Peyer's patch (tissue), 4 donors: ENCODE data around the gene VWA7. TPM values are rescaled to one million over a fixed set of nuclear protein-coding genes. Genes with fewer than 3 reads are reported as not detected.

Experiments used
- DNase-seq, 3 donors: peaks; one replicate each; pipeline ENCODE4 v3.0.0-alpha.2; 2017 to 2019
- H3K27ac ChIP-seq, 4 donors: fragments of 200-600 bp; sonication (generic); one replicate each; pipeline ENCODE4 v1.5.1; 2016 to 2019
- H3K27me3 ChIP-seq, 2 donors: fragments of 200-600 bp; sonication (generic); one replicate each; pipeline ENCODE4 v1.5.1; 2019
- H3K36me3 ChIP-seq, 3 donors: fragments of 200-600 bp; sonication (generic); one replicate each; pipeline ENCODE4 v1.5.1; 2016 to 2019
- H3K4me1 ChIP-seq, 4 donors: fragments of 200-600 bp; sonication (generic); one replicate each; pipeline ENCODE4 v1.5.1; 2016 to 2019
- H3K4me3 ChIP-seq, 4 donors: fragments of 200-600 bp; sonication (generic); 1 replicate in 3 of 4; 2 replicates in 1 of 4; pipeline ENCODE4 v1.5.1; 2016 to 2019; ENCODE audit warnings: mild to moderate bottlenecking in 1 of 4
- H3K9me3 ChIP-seq, 4 donors: fragments of 200-600 bp; sonication (generic); one replicate each; pipeline ENCODE4 v1.5.1; 2016 to 2019; ENCODE audit warnings: mild to moderate bottlenecking in 1 of 4
- POLR2A ChIP-seq, 2 donors: fragments of 450-650 bp; IDR thresholded peaks; one replicate each; pipeline ENCODE4 v1.5.1; 2017; ENCODE audit warnings: antibody characterized with exemption in 2 of 2, mild to moderate bottlenecking in 2 of 2, moderate library complexity in 2 of 2
- total RNA-seq, 4 donors: library from RNA; depleted of rRNA; stranded (reverse); fragments of >200 nt; gene quantifications; one replicate each; pipeline ENCODE4 v1.1.0, GENCODE V29; 2016
- TF ChIP-seq, protein P1 (sequence below), 6 experiments: fragments of 450-650 bp in 4 of 6; fragments of 200-600 bp in 2 of 6; sonication (generic) in 1 of 6; IDR thresholded peaks; one replicate each; pipeline ENCODE4 v1.5.1; 2017 to 2019; ENCODE audit warnings: antibody characterized with exemption in 6 of 6, mild to moderate bottlenecking in 3 of 6, moderate library complexity in 1 of 6

The VWA7 gene
- total RNA-seq, 4 donors from 2014 or later = 16.8 to 26.0 (median 19.7) TPM; not detected in 1

DNA sequence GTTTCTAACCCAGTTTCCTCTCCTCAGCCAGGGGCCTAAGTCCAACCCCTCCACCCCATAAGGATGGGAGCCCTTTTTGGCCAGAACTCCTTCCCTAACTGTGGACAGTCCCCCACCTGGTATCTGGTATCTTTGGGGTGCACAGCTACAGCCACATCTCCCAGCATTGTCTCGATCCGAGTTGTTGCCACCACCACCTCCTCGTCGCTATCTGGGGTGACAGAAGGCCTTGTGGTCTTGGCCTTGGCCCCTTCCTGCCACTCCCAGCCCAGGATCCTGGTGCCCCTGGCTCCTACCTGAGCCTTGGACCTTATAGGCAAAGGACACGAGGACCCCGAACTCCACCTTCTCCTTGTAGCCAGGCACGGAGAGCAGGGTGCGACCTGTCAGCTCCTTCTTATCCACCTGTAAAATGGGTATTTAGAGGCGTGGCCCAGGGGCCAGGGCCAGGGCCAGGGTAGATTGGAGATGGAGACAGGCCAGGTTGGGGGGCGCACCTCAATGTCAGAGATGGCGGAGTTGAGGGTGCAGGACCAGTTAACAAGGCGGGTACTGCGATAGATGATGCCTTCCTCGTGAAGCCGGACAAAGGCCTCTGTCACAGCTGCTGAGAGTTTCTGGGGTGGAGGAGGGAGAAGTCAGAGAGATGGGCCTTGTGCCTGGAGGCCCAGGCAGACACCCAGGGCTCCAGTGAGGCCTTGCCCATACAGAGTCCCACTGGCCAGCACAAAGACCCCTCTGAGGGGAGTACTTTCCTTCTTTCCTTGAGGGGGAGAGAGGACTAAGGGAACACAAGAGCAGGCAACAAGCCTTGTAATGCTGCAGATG, 7.2 kb upstream of the VWA7 start:
- peaks cover 0 to 67% (median 0%) of the 10 kb centered on the region in 3 donors for H3K36me3 ChIP-seq
- no peak for TF ChIP-seq POLR2A (IDR thresholded peaks at IDR 0.05)
- TF ChIP-seq, protein P1, sequence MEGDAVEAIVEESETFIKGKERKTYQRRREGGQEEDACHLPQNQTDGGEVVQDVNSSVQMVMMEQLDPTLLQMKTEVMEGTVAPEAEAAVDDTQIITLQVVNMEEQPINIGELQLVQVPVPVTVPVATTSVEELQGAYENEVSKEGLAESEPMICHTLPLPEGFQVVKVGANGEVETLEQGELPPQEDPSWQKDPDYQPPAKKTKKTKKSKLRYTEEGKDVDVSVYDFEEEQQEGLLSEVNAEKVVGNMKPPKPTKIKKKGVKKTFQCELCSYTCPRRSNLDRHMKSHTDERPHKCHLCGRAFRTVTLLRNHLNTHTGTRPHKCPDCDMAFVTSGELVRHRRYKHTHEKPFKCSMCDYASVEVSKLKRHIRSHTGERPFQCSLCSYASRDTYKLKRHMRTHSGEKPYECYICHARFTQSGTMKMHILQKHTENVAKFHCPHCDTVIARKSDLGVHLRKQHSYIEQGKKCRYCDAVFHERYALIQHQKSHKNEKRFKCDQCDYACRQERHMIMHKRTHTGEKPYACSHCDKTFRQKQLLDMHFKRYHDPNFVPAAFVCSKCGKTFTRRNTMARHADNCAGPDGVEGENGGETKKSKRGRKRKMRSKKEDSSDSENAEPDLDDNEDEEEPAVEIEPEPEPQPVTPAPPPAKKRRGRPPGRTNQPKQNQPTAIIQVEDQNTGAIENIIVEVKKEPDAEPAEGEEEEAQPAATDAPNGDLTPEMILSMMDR (IDR thresholded peaks at IDR 0.05) = no peak
- no peaks in the 10 kb centered on the region for H3K4me1 ChIP-seq
- no peaks in the 10 kb centered on the region for H3K9me3 ChIP-seq
- no peak overlapping the region for H3K4me3 ChIP-seq
- H3K27me3 ChIP-seq = no peaks in the 10 kb centered on the region
- DNase-seq = no peak
- H3K27ac ChIP-seq = no peak overlapping the region

DNA sequence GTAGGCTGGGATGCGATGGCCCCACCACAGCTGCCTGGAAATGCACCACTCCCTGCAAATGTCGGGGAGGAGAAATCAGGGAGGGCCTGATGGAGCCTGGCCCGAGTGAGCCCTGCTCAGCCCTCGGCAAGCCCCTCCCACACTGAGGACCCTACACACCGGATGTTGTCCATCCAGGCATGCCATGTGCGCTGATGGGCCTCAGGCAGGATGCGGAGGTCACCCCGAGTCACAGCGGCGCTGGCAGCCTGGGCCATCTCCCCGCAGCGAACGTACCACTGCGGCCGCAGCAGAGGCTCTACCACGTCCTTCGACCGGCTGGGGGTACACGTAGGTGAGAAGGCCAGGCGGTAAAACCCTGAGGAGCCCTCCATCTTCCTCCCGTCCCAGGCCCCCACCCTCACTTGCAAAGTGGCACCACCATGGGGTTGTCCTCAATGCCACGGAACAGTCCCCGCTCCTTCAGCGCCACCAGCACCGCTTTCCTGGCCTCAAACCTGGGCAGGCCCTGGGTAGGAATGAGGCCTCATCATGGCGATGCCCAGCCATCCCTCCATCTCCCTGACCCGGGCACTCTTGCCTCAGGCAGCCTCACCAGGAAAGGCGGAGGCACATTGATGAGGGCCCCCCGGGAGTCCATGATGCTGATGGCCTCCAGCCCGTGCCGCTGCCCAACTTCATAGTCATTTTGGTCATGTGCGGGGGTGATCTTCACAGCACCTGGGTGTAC, 5.2 kb upstream of the VWA7 start:
- Histone ChIP-seq H3K4me3 (no peak overlapping the region), H3K27me3 (no peaks in the 10 kb centered on the region), H3K9me3 (no peaks in the 10 kb centered on the region), H3K27ac (no peak overlapping the region), H3K4me1 (peaks cover 0 to 2% (median under 1%) of the 10 kb centered on the region in 4 donors), H3K36me3 (peaks cover 0 to 81% (median 0%) of the 10 kb centered on the region in 3 donors)
- DNase-seq = no peak
- TF ChIP-seq POLR2A (IDR thresholded peaks at IDR 0.05) = no peak
- TF ChIP-seq, protein P1 (IDR thresholded peaks at IDR 0.05) = no peak

DNA sequence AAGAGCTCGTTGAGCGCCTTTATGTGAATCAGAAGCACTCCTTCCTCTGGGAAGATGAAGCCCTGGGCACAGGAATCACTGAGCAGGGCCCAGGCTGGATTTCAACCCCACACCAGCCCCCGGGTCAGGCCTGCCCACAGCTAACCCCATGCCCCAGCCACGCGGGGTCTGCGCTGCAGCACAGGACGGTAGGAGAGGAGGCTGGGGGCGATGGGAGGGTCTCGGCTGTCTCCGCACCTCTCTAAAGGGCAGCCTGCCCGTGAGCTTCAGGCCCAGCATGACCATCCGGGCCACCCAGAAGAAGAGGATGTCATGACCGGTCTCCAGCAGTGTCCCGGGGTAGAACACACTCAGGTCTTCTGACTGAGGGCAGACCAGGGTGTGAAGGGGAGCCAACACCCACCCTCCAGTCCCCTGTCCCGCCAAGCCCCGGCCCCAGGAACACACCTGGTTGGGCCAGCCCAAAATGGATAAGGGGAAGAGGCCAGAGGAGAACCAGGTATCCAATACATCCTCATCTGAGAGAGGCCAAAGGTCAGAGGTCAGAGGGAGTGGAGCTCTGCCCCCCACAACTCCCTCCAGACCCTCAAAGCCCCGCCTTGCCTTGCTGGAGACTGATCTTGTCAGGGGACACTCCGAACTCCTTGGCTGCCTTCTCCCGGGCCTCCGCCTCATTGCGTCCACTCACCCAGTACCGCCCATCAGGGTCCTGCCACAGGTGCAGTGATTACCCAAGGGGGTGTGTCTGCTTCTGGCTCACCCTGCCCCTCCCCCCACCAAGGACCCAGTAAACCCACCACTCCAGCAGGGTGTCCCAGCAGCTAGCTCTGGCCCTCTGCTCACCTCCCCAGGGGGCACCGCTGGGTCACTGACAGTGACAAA, 4.4 kb upstream of the VWA7 start:
- no peak for TF ChIP-seq POLR2A (IDR thresholded peaks at IDR 0.05)
- TF ChIP-seq, protein P1 (IDR thresholded peaks at IDR 0.05) = no peak
- no peak overlapping the region for H3K4me3 ChIP-seq
- H3K36me3 ChIP-seq = peaks cover 0 to 81% (median 0%) of the 10 kb centered on the region in 3 donors
- peaks cover 0 to 10% (median 6%) of the 10 kb centered on the region in 4 donors for H3K4me1 ChIP-seq
- no peak overlapping the region for H3K27ac ChIP-seq
- no peak for DNase-seq
- H3K27me3 ChIP-seq = no peaks in the 10 kb centered on the region
- H3K9me3 ChIP-seq = no peaks in the 10 kb centered on the region

DNA sequence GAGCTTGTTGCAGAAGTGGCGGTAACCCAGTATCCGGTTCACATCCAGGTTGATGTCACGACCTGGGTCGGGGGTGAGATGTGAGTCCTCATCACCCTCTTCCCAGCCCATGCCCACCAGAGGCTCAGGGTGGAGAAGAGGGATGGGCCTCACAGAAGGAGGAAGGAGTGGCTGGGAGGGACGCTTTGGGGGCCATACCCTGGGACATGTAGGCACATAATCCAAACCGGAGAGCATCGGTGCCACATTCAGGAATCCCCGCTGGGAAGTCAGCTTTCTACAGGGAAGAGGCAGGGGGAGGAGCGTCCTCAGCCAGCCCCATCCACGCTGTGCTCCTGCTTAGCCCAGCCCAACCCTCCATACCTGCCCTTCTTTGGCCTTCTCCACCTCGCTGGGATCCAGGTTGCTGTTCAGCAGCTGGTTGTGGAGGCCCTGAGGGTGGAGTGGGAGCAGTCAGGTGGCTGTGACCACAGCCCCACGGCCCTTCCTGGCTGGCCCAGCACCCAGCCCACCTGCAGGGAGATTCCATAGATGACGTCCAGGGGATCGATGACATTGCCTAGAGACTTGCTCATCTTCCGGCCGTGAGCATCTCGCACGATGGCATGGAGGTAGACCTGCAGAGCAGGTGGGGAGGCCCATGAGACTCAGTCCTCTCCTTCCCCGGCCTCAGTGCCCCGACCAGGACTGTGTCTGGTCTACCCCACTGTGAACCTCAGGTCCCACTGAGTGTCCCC, 3.5 kb upstream of the VWA7 start:
- Histone ChIP-seq H3K9me3 (no peaks in the 10 kb centered on the region), H3K4me3 (no peak overlapping the region), H3K27me3 (no peaks in the 10 kb centered on the region), H3K27ac (no peak overlapping the region), H3K36me3 (peaks cover 0 to 76% (median 0%) of the 10 kb centered on the region in 3 donors), H3K4me1 (peaks cover 0 to 18% (median 6%) of the 10 kb centered on the region in 4 donors)
- DNase-seq = no peak
- no peak for TF ChIP-seq POLR2A (IDR thresholded peaks at IDR 0.05)
- TF ChIP-seq, protein P1 (IDR thresholded peaks at IDR 0.05) = no peak
